SKM-1 treated with dmso at 0.1 percent for 144 hours (cell line): Measurements from ENCODE around the gene LAMB4.

Experiments
- DNase-seq: peaks from one replicate; lab custom pipeline; 2025; ENCODE audit not compliant: unreplicated experiment; lab: John Stamatoyannopoulos, UW

The LAMB4 gene

GRCh38 chr7:108112683-108113082 is 17.5 kb downstream of the LAMB4 start:
- no peak for DNase-seq

DNA sequence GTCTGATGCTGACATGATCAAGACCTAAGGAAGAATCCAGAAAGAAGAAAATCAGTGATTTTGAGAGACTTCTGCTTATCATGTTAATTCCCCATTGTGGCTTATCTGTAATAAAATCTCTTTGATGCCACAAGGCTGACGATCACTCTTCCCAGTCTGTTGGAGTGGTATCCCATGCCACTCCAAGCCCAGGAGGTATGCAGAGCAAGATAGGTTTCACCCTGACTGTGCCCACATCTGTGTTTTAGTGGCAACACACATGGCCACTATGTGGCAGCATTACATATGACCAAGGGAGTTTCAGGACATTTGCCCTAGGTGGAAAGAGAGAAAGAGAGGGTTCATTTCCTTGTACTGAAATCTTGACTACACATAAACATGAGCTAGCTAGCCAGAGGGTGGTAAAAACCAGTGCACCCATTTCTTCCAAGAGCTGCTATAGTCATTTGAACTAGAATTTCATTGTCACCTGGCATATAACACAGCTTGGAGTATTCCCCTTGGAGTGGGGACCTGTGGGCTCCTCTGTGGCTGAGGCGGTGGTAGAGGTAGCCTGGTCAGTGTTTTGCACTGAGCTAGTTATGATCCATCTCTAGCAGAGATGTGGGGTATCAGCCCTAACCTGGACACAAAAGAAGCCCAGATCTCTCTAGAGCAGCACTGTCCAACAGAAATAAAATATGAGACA is 20.8 kb downstream of the LAMB4 start:
- DNase-seq, result peak; percentile 31

GRCh38 chr7:108108131-108108530 is 22.0 kb downstream of the LAMB4 start:
- DNase-seq, result no peak

DNA sequence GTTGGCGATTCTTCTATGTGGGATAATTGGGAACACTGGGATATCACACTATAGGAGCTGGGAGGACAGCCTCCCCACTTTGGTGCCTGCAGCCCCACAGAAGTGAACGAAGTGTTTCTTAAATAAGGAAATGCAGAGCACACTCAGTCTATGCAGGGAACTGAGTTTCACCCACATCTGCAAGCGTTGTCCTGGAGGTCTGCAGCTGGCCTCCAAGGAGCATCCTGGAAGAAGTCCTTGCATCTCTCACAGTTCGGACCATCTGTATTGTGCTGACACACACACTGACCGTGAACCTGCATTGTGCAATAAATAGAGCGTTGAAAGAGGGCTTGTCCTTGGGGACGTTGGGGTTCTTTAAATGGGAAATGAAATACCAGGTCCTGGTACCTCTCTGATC is 25.8 kb downstream of the LAMB4 start:
- DNase-seq, result no peak

DNA sequence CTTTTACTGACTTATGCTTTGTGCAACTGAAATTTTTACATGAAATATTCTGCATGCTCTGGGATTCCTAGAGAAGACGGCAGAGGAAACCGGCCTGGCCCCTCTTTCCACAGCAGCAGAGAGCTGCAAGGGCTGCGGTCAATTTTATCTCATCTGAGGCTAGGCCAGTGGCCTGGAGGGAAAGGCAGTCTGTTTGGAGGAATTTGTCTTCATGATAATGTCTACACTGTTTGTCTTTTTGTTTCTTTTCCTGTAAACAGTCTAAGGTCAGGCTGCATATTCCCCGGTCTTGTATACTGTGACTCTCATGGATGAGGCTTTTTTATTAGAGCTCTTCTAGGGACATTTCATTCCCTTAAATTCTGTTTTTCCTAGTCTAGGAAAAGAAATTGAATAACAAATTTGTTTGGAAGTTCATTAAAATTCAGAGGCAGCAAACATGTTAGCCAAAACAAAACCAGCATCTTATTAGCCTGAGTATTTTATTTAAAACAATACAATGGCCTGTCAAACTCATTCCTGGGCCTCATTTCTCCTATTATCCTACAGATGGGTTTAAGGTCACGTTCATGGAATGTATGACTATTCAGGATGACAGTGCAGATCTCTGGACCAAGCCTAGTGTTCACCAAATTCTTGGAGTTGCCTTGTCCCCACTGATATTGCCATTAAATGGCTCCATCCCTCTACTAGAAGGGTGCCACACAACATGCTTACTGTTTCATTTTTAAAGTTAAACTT is 26.4 kb downstream of the LAMB4 start:
- DNase-seq, result no peak

DNA sequence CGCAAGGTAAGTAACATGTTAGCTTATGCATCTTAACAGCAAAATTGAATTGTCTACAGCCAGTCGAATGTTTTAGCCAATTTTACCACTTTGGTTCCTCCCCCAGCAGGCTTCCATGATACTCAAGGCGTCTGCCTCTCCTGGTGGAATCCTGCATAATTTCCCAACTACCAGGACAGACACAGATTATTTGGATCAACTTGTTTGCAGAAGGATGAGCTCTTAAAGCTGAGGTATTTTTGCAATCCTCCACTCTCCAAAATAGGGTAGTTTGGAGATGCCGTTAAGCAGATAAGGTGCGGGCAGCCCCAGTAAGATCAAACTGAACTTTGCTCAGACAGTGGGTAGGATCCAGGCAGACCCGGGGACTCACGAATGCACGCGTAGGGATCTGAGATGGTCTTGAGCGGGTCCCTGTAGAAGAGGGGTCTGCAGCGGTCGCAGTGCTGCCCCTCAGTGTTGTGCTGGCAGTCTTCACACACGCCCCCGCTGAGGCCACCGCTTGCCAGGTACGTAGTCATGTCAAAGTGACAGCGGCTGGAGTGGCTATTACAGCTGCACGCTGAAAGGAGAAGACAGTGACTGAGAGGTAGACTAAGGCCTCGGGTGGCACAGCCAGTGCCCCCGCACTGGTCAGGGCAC is 27.4 kb downstream of the LAMB4 start:
- DNase-seq, result no peak

DNA sequence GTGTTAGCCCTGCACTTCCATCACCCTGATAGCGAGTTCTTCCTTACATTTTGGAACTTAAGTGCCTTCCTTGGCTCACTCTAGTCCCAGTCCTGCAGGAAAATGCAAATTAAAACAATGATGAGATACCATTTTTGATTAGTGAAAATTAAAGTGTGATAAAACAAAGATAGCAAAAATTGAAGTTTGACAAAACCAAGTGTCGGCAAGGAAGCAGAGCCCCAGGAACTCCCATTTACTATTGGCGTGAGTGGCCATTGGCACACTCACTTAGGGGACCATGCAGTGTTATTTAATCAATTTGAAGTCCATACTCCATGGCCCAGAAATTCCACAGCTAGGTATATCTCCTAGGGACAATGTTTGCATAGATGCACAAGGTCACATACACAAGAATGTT is 28.4 kb downstream of the LAMB4 start:
- no peak for DNase-seq

DNA sequence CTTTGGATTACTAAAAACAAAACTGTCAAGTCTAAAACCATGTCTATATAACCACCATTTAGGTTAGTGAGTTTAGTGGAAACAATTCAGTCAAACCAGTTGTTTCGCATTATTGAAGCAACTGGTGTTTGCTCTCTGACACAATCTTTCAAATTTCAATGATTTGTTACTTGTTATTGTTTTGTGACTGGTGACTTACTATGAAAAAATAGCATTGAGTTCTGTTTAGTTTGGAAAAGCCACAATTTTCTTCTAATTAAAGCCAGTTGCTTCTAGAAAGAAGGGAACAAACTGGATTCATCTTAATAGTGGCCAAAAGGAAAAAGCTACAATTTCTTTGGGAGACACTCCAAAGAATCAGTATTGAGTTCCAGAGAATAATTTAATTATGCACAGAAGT is 30.4 kb downstream of the LAMB4 start:
- no peak for DNase-seq

- peak; percentile 30 for DNase-seq
Measured at GRCh38 chr7:108097703-108098102, 32.5 kb downstream of the LAMB4 start.

DNA sequence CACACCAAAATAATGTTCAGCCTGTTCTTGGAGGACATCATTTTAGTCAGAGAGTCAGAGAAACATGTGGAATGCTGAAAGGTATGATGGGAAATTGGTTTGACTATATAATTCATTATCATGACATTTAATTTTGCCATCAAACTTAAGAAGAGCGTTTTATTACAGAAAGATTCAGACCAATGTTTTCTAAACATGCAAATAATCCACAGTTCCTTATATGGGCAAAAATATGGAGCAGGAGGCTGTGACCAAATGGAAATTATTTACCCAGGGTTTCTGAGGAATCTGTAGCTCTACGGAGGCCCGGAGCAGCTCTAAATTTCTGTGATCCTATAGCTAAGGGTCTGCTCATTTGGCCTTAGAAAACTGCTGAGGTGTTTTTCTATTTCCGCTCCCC is 33.2 kb downstream of the LAMB4 start:
- no peak for DNase-seq

DNA sequence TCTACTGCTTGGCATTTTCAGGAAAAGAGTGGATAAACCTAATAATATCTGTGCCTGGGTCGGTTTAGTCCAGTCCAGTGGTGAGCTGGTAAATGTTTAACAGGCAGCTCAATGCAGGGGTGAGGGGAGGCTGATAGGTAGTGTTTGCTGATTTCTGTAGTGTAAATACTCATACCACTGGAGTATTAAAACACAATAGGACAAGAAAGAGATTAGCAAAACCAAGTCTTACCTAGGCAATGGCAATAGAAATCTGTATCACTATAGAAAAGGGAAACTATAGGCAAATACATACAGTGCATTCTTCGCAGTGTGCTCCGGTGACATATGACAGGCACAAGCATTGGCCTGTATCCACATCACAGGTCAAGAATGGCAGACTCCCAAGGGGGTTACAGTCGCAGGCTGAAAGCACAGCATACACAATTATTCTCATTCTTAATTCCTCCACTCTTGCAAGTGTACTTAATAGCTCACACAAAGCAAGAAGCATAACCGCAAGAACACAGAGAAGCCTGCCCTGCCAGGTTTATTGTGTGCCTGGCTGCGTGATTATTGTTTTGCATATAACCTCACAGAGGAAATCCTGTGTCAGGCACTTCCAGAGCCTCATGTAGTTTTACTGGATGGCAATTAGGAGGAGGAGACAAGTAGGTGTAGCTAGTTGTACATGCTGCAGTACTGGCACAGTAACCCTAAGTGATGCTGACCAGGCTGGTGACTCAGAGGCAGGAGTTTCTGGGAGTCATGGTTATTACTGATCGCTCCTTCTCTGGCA is 35.0 kb downstream of the LAMB4 start:
- DNase-seq, result no peak

- no peak for DNase-seq
Measured at GRCh38 chr7:108094346-108094745, 35.8 kb downstream of the LAMB4 start.

- no peak for DNase-seq
Measured at GRCh38 chr7:108093851-108094331, 36.3 kb downstream of the LAMB4 start.

- no peak for DNase-seq
Measured at GRCh38 chr7:108093341-108093740, 36.8 kb downstream of the LAMB4 start.

- no peak for DNase-seq
Measured at GRCh38 chr7:108091461-108091831, 38.7 kb downstream of the LAMB4 start.

- DNase-seq, result no peak
Measured at GRCh38 chr7:108090791-108091460, 39.2 kb downstream of the LAMB4 start.

- DNase-seq, result no peak
Measured at GRCh38 chr7:108089381-108089780, 40.8 kb downstream of the LAMB4 start.

- no peak for DNase-seq
Measured at GRCh38 chr7:108088729-108089128, 41.4 kb downstream of the LAMB4 start.

- no peak for DNase-seq
Measured at GRCh38 chr7:108087778-108088177, 42.4 kb downstream of the LAMB4 start.

DNA sequence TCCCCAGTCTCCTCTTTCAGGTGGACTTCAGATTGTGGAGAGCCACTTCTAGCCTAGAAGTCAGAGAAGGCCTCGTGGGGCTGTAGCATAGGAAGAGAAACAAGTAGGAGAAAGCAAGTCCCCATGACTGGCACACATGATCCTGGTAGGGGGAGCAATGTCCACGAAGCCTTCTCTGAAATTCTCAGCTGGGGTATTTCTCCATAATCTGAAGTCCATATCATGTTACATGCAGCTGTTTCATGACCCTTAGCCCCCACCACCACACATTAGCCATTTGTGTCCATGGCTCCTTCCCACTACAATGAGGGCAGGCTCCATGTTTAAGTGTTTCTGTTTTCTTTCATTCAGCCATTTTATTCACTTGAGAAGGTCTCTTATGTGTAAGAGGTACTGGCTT is 43.2 kb downstream of the LAMB4 start:
- no peak for DNase-seq

DNA sequence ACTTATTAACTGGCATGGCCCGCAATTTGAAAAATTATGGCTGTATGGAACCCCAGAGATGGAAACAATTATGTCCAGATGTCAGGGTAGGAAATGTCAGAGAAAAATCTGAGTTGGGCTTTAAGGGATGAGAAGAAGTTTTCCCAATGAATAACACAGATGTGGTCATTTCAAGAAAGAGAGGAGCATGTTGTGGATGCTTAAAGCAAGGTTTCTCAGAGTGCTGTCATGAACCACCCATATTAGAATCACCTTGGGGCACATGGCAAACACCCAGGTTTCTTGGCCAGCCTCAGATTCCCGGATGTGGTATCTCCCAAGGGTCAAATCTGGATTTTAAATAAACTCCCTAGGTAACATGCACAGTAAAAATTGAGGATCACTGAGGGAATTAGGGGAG is 43.6 kb downstream of the LAMB4 start:
- no peak for DNase-seq
